KMS-11 (cell line): ENCODE results near the gene TTC9B.

Experiments
- H2AFZ ChIP-seq: fragments of 200-600 bp; sonication (generic); 2 replicates; pipeline ENCODE4 v1.6.1; 2016; ENCODE audit warnings: antibody characterized with exemption, mixed run types, low read depth
- H3K27ac ChIP-seq: fragments of 200-600 bp; sonication (generic); 2 replicates; pipeline ENCODE4 v1.6.1; 2016; ENCODE audit warnings: mild to moderate bottlenecking, mixed run types
- H3K27me3 ChIP-seq: fragments of 200-600 bp; sonication (generic); 2 replicates; pipeline ENCODE4 v1.6.1; 2017; ENCODE audit warnings: mild to moderate bottlenecking, low read depth, mixed run types, moderate library complexity; ENCODE audit not compliant: insufficient read depth
- H3K36me3 ChIP-seq: fragments of 200-600 bp; sonication (generic); 2 replicates; pipeline ENCODE4 v1.6.1; 2017; ENCODE audit warnings: mild to moderate bottlenecking, mixed run types; ENCODE audit not compliant: insufficient read depth
- H3K4me1 ChIP-seq: fragments of 200-600 bp; sonication (generic); 2 replicates; pipeline ENCODE4 v1.6.1; 2016; ENCODE audit warnings: mild to moderate bottlenecking, low read depth, mixed run types; ENCODE audit not compliant: poor library complexity, severe bottlenecking
- H3K4me2 ChIP-seq: fragments of 200-600 bp; sonication (generic); 2 replicates; pipeline ENCODE4 v1.7.0; 2016; ENCODE audit warnings: mild to moderate bottlenecking, mixed run types
- H3K4me3 ChIP-seq: fragments of 200-600 bp; sonication (generic); IDR thresholded peaks from 2 replicates; pipeline ENCODE4 v1.6.1; 2017; ENCODE audit warnings: low read depth, low read length, mixed read lengths; ENCODE audit not compliant: insufficient read depth
- H3K79me2 ChIP-seq: fragments of 200-600 bp; sonication (generic); 2 replicates; pipeline ENCODE4 v1.6.1; 2016; ENCODE audit warnings: low read depth, mixed run types; ENCODE audit not compliant: insufficient read depth
- H3K9ac ChIP-seq: fragments of 200-600 bp; sonication (generic); 2 replicates; pipeline ENCODE4 v1.6.1; 2016; ENCODE audit warnings: mild to moderate bottlenecking, mixed run types
- H4K20me1 ChIP-seq: fragments of 200-600 bp; sonication (generic); 2 replicates; pipeline ENCODE4 v1.6.1; 2016; ENCODE audit warnings: mild to moderate bottlenecking, mixed run types; ENCODE audit not compliant: insufficient read depth
- TF ChIP-seq, protein P1 (sequence below): fragments of 200-600 bp; sonication (generic); conservative IDR thresholded peaks from 2 replicates; pipeline ENCODE4 v1.6.1; 2017; ENCODE audit warnings: low read depth, mild to moderate bottlenecking, antibody characterized with exemption, low read length, moderate library complexity, mixed read lengths

TTC9B gene

DNA sequence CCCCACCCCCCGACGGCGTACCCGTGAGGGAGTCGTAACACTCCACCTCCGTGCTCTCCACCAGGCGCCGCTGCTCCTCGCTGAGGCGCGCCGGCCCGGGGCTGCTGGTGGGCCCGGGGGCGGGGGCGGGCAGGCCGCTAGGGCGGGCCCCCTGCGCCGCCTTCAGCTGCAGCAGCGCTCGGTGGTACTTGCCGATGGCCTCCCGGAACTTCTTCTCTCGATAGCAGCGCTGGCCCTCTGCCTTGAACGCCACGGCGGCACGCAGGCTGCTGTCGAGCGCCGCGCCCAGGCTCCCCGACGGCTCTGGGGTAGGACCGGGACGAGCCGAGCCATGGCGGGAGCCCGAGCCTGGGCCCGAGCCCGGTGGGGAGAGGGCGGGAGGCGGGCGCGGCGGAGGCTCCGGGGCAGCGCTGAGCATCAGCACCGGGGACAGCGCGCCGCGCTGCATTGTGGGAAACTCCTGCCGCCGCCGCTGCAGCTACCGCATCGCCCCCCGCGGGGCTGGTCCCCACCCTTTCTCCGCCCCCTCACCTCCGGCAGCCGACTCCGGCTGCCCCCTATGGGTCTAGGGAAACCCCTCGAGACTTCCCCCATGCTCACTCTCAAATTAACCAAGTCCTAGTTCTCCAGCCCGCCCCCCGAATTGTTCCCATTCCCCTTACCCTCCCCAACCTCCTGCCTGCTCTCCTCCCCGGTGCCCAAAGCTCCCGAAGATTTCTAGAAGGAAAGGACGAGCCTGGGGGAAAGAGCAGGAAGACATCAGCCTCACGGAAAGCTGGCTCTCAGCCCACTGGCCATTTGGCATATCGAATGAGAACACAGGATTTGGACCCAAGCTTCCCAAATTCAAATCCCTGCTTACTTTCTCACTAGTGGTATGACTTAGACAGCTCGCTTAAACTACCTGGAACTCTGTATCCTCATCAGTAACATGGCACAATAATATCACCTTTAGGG, at the start of gene TTC9B:
TTC9B (minus strand) TSS at position 451 of the 957 bp plus-strand sequence; CDS start at position 448, 3 bp downstream.
- no peaks in the 10 kb centered on the region for H3K79me2 ChIP-seq
- no peaks in the 10 kb centered on the region for H3K4me1 ChIP-seq
- H3K4me3 ChIP-seq = no peak within 1 kb of the TSS
- H3K4me2 ChIP-seq = no peak within 1 kb of the TSS
- no peak within 1 kb of the TSS for H3K27ac ChIP-seq
- H3K9ac ChIP-seq = no peak within 1 kb of the TSS
- H3K27me3 ChIP-seq = no peaks in the 10 kb centered on the region; the same call in 1 of the 2 replicates
- TF ChIP-seq, protein P1, sequence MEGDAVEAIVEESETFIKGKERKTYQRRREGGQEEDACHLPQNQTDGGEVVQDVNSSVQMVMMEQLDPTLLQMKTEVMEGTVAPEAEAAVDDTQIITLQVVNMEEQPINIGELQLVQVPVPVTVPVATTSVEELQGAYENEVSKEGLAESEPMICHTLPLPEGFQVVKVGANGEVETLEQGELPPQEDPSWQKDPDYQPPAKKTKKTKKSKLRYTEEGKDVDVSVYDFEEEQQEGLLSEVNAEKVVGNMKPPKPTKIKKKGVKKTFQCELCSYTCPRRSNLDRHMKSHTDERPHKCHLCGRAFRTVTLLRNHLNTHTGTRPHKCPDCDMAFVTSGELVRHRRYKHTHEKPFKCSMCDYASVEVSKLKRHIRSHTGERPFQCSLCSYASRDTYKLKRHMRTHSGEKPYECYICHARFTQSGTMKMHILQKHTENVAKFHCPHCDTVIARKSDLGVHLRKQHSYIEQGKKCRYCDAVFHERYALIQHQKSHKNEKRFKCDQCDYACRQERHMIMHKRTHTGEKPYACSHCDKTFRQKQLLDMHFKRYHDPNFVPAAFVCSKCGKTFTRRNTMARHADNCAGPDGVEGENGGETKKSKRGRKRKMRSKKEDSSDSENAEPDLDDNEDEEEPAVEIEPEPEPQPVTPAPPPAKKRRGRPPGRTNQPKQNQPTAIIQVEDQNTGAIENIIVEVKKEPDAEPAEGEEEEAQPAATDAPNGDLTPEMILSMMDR = no peak
- no peaks in the 10 kb centered on the region for H4K20me1 ChIP-seq
- H3K36me3 ChIP-seq = no peaks in the 10 kb centered on the region
- H2AFZ ChIP-seq = no peak within 1 kb of the TSS

DNA sequence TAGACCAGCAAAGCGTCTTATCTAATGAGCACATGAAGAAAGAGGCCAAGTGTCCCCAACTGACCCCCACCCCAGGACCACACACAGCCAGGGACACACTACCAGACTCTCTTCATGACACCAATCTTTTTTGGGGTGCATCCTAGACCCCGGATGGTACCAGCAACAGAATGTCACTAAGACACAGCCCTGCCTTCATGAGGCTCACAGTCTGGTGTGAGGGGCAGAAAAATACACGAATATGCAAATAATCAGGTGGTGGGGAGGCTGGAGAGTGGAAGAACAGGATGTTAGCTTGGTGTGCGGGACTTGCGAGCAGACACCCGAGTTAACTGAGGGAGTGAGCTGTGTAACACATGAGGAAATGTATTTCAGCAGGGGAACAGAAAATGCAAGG, 49.4 kb upstream of the TTC9B start:
- TF ChIP-seq, protein P1 = no peak
- peaks cover 40% of the 10 kb centered on the region; the same call in 1 of the 2 replicates for H3K79me2 ChIP-seq
- no peak overlapping the region for H3K9ac ChIP-seq

DNA sequence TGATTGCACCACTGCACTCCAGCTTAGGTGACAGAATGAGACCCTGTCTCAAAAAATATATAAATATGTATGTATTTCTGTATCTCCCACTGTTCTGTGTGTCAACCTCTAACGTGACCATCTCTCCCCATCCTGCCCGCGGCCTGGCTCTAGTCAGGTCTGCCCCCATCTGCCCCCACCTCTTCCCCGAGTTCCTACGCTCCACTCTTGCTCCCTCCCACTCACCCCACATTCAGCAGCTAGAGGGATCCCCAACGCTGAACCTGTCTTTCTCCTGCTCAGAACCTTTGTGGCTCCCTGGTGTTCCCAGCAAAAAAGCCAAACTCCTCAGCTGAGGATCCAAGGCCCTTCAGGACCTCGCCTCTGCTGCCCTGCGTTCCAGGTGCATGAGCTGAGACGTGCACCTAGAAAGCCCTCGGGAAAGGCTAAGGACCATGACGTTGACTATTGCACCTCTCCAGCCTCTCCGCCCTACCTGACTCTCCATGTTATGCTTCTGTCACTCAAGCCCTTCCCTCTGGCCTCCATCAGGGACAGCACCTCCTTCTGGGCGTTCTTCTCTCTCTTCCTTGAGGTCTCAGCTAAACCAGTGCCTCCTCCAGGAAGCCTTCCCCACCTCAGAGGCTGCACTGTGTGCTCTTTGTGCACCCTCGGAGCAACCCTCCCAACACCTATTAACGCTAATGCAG, 48.9 kb upstream of the TTC9B start:
- H3K27me3 ChIP-seq = no peaks in the 10 kb centered on the region
- H4K20me1 ChIP-seq = no peaks in the 10 kb centered on the region
- H3K4me1 ChIP-seq = no peaks in the 10 kb centered on the region
- no peak overlapping the region for H3K4me2 ChIP-seq
- TF ChIP-seq, protein P1 = no peak
- H3K9ac ChIP-seq = no peak overlapping the region
- peaks cover 35% of the 10 kb centered on the region; the same call in 1 of the 2 replicates for H3K79me2 ChIP-seq
- no peaks in the 10 kb centered on the region; the same call in 1 of the 2 replicates for H3K36me3 ChIP-seq
- no peak overlapping the region for H3K4me3 ChIP-seq
- no peak overlapping the region for H3K27ac ChIP-seq
- H2AFZ ChIP-seq = no peak overlapping the region

More for the DNA sequence above, 49.4 kb upstream of the TTC9B start:
- no peaks in the 10 kb centered on the region; the same call in 1 of the 2 replicates for H3K36me3 ChIP-seq
- H3K4me3 ChIP-seq = no peak overlapping the region
- H3K27me3 ChIP-seq = no peaks in the 10 kb centered on the region
- H2AFZ ChIP-seq = no peak overlapping the region
- no peaks in the 10 kb centered on the region for H4K20me1 ChIP-seq
- no peak overlapping the region for H3K27ac ChIP-seq
- H3K4me2 ChIP-seq = no peak overlapping the region
- H3K4me1 ChIP-seq = no peaks in the 10 kb centered on the region

DNA sequence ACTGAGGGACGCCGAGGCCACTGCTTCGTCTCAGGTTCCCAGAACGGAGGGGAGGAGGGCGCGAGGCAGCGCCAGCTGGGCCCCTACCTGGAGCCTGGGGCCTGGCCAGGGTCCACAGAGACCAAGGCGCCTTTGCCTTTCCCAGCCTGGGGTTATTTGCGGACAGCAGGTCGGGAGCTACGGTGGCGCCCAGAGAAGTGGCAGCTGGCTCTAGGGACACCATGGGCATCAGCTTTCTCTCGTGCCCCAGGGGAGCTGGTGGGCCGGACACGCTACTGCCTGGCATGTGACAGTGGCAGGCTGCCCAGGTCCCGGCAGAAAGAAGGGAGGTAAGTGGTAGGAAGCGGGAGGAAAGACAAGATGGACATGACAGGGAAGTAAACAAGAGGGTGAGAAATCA, 47.9 kb upstream of the TTC9B start:
- Histone ChIP-seq H3K4me1 (no peaks in the 10 kb centered on the region), H3K4me3 (no peak overlapping the region), H3K4me2 (no peak overlapping the region), H3K36me3 (no peaks in the 10 kb centered on the region; the same call in 1 of the 2 replicates), H4K20me1 (no peaks in the 10 kb centered on the region), H3K27ac (no peak overlapping the region), H2AFZ (no peak overlapping the region), H3K79me2 (peaks cover 26% of the 10 kb centered on the region; the same call in 1 of the 2 replicates), H3K9ac (no peak overlapping the region), H3K27me3 (no peaks in the 10 kb centered on the region)
- TF ChIP-seq, protein P1 = no peak
